Measurements from ENCODE around the gene RASA4B. TPM values are rescaled to one million over a fixed set of nuclear protein-coding genes. Genes with fewer than 3 reads are reported as not detected.
A peak's percentile ranks its signal among the peaks of the same experiment; 100 is the strongest.
"Not testable (repeated sequence)": the region's sequence is repeated elsewhere in the genome, so short reads cannot be mapped to it uniquely, and the experiment has no call there.

Gene RASA4B
- total RNA-seq, 2 donors from 2014 or later: 13.2 to 30.0 TPM

DNA sequence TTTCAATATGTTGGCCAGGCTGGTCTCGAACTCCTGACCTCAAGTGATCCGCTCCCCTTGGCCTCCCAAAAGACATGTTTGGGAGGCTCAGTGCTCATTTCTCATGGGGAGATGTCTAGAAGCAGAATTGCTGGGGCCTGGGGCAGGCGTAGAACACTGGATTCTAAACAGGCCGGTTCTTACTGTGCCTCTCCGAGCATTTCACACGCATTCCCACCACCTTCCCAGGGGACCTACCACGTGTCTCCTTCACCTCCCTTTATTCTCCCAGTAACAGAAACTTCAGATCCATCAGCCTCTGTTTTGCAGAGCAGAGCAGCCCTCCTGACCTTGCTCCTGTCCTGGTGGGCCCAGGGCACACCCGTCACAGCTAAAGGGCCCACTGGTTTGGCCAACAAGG, 9.6 kb upstream of the RASA4B start:
- H3K9ac ChIP-seq (ENCODE audit: low read depth in 2 of 2, low read length in 2 of 2); intact Hi-C loops (cut with DNase I); H3K36me3 ChIP-seq; DNase-seq; H3K4me3 ChIP-seq; H3K4me1 ChIP-seq; H3K27ac ChIP-seq; H3K27me3 ChIP-seq; H3K9me3 ChIP-seq: not testable (repeated sequence)

DNA sequence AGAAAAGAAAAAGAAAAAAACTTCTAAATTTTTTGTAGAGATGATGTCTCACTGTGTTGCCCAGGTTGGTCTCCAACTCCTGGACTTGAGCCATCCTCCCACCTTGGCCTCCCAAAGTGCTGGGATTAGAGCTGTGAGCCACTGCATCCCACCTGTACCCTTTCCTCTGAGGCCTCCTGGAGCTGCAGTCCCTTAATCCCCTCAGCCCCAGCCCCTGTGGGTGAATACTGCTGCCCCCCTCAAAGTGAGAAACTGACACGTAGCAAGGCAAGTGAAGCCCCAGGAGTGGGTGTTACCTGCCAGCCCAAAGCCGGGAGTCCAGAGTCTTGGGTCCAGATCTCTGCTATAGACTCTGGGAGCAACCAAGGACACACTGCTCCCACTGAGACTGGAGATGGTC, 7.2 kb upstream of the RASA4B start:
- H3K4me3 ChIP-seq; H3K27me3 ChIP-seq; H3K27ac ChIP-seq; DNase-seq; H3K9ac ChIP-seq (ENCODE audit: low read depth in 2 of 2, low read length in 2 of 2); H3K4me1 ChIP-seq; intact Hi-C loops (cut with DNase I); H3K36me3 ChIP-seq; H3K9me3 ChIP-seq: not testable (repeated sequence)

DNA sequence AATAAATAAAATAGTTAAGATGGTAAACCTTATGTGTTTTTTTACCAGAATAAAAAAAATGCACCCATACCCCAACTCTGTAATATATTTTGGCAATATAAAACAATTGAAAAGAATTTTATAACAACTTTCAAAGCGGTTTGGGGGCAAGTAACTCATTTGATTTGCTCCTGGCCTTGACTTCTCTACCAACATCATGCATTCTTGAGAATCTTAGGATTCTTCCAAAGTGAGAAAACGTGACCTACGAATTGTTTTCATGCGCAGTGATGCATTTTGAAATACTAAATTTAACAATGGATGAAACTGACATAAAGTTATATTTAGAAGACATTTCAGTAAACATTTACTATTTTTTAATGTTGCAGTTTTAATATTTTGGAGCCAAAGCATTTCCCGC, 3.2 kb upstream of the RASA4B start:
- H3K27ac ChIP-seq; H3K4me3 ChIP-seq; H3K9ac ChIP-seq (ENCODE audit: low read depth in 2 of 2, low read length in 2 of 2); H3K36me3 ChIP-seq; intact Hi-C loops (cut with DNase I); H3K9me3 ChIP-seq; H3K4me1 ChIP-seq; DNase-seq; H3K27me3 ChIP-seq: not testable (repeated sequence)

DNA sequence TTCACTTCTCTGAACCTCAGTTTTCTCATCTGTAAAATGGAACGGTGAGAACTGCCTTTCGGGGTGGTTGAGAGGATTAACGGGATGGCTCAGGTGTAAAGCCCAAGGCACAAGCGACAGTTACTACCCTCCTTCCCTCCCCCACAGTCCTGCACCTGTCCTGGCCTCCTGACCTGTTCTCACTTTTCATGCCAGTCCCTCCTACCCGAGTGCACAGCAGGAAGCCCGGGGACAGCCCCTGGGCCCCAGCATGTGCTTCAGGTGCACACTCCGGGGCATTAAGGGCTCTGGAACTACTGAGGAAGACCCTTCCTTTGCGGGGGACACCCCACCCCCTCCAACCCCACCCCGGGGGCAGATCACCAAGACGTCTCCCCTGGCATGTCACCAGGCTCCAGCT, 626 bp downstream of the RASA4B start:
- intact Hi-C loops (cut with DNase I); H3K27me3 ChIP-seq; H3K4me3 ChIP-seq; H3K9me3 ChIP-seq; H3K36me3 ChIP-seq; H3K4me1 ChIP-seq; DNase-seq; H3K27ac ChIP-seq; H3K9ac ChIP-seq (ENCODE audit: low read depth in 2 of 2, low read length in 2 of 2): not testable (repeated sequence)

DNA sequence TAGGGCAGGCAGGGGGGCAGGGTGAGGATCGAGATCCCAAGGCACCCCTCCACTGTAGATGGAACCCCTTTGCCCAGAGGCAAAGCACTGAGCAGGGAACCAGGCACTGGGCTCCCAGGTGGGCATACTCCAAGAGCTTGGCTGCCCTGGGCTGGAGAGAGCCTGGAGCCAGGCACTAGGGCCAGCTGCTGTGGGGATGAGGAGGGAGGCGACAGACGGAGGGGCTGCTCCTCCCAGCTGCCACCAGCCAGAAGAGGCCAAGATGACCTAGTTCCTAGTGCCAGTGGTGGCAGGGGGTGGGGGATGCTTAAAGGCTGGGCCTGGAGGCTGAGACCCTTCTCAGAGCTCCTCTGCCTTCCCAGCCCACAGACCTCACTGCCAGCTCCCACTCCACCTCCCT, 1.7 kb downstream of the RASA4B start:
- H3K4me1 ChIP-seq; intact Hi-C loops (cut with DNase I); H3K36me3 ChIP-seq; H3K9ac ChIP-seq (ENCODE audit: low read depth in 2 of 2, low read length in 2 of 2); DNase-seq; H3K27ac ChIP-seq; H3K4me3 ChIP-seq; H3K27me3 ChIP-seq; H3K9me3 ChIP-seq: not testable (repeated sequence)

DNA sequence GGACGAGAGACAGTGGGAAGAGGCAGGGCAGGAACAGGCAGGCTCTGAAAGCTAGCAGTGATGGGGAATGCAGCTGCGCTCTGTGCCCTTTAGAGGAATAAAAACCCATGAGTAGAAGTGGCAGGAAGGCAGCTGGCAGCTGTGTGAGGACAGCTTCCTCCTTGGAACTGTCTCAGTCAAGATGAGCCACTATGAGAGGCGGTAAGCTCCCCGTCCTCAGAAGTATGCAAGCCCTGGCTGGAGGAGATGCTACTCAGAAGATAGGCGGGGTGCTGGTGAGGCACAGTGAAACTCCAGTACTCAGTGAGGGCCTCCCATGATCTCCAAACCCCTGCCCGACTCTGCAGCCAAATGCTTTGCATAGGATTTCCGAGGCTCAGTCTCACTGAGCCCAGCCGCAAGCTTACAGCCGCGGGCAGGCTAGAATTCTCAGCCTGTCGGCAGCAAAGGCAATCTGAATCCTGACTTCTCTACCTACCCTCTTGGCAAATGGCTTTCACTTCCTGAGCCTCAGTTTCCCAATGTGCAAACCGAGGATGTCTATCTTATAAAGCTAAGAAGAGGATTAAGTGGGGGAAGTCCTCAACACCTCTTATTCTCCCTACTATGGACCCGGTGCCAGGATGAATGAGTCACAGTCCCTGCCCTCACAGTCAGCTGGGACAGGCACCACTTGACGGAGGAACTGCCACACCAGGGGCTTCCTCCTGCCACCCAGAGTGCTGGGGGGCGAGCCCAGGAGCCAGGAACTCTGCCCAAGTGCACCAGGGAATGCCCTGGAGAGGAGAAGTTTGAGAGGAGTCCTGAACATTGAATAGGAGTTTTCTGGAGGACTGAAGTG, 2.5 kb downstream of the RASA4B start:
- H3K27me3 ChIP-seq; H3K4me1 ChIP-seq; DNase-seq; H3K27ac ChIP-seq; H3K4me3 ChIP-seq; intact Hi-C loops (cut with DNase I); H3K9ac ChIP-seq (ENCODE audit: low read depth in 2 of 2, low read length in 2 of 2); H3K9me3 ChIP-seq; H3K36me3 ChIP-seq: not testable (repeated sequence)

DNA sequence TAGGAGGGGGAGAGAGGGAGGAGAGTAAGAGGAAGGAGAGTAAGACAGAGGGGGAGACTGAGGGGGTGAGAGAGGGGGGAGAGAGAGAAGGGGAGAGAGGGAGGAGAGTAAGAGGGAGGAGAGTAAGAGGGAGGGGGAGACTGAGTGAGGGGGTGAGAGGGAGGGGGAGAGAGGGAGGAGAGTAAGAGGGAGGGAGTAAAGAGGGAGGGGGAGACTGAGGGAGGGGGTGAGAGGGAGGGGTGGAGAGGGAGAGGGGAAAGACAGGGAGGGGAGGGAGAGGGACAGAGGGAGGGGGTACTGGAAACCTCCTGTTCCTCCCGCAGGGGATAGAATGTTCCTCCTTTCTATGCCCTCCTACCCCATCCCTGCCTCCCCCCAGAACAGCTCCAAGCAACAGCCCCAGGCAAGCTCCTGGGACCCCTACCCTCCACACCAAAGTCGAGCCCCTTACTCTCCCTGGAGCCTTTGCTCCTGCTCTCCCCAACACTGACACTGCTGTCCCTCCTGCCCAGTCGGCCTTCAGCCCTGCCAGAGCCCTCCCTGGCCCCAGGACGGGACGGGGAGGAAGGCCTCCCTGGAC, 4.8 kb downstream of the RASA4B start:
- H3K36me3 ChIP-seq; intact Hi-C loops (cut with DNase I); H3K9ac ChIP-seq (ENCODE audit: low read depth in 2 of 2, low read length in 2 of 2); H3K9me3 ChIP-seq; H3K4me1 ChIP-seq; H3K27me3 ChIP-seq; H3K4me3 ChIP-seq: not testable (repeated sequence)
- DNase-seq: peak; percentile 20
- H3K27ac ChIP-seq: peak overlapping the region; percentile 55

DNA sequence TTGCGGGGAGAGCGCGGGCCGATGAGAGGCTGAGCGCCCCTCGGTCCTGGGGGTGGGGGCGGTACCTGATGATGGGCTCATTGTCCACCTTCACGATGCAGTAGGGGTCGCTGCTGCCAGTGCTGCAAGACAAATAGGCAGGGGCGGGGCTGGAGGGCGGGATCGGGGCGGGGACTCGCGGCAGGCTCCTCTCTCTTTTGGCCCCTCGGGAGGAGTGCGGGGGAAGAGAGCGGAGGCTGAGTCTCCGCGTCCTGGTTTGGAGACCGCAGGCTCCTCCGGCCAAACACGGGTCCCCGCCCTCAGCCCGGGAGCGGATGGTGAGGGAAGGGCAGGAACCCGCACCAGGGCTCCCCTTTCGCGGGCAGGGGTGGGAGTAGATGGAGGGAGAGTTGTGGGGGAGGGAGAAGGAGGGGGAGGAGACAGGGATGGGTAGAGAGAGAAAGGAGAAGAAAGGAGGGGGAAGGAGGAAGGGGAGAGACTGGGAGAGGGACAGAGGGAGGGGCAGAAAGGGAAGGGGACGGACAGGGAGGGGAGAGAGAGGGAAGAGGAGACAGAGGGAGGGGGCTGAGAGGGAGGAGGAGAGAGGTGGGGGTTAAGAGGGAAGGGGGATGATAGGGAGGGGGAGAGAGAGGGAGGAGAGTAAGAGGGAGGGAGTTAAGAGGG, 5.6 kb downstream of the RASA4B start:
- H3K9me3 ChIP-seq; H3K9ac ChIP-seq (ENCODE audit: low read depth in 2 of 2, low read length in 2 of 2); H3K36me3 ChIP-seq; intact Hi-C loops (cut with DNase I); H3K27ac ChIP-seq; H3K4me1 ChIP-seq; H3K27me3 ChIP-seq; DNase-seq; H3K4me3 ChIP-seq: not testable (repeated sequence)

DNA sequence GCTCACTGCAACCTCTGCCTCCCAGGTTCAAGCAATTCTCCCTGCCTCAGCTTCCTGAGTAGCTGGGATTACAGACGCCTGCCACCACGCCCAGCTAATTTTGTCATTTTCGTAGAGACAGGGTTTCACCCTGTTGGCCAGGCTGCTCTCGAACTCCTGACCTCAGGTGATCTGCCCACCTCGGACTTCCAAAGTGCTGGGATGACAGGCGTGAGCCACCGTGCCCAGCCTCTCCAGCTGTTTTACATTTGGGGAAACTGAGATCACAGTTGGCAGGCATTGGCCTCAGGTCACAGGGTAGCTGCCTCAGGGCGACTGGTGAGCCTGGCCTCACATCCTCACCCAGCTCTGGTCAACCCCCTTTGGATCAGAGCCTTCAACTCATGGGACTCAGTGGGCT, 7.0 kb downstream of the RASA4B start:
- H3K9ac ChIP-seq (ENCODE audit: low read depth in 2 of 2, low read length in 2 of 2); intact Hi-C loops (cut with DNase I); H3K9me3 ChIP-seq; H3K4me3 ChIP-seq; H3K27ac ChIP-seq; H3K36me3 ChIP-seq; H3K4me1 ChIP-seq; DNase-seq; H3K27me3 ChIP-seq: not testable (repeated sequence)

DNA sequence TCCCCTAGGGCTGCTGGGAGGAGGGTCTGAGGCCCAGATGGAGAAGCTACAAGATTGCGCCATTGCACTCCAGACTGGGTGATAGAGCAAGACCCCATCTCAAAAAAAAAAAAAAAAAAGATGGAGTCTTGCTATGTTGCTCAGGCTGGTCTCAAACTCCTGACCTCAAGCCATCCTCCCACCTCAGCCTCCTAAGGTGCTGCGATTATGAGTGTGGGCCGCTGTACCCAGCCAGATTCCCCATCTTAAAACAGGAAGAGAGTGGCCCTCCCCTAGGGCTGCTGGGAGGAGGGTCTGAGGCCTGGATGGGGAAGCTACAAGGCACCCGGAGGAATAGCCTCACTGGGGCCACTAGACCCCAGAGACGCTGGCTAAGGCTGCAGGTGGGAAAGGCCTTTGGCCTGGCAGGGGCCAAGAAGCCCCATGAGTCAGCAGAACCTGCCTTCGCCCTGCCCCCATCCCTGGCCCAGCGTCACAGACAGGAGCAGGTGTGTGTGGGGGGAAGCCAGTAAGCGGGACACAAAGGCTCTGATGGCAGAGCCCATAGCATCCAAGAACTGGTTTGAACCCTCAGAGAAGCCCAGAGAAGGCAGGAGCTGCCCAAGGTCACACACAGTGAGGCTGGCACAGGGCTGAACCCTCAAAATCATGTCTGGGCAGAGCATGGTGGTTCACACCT, 10.0 kb downstream of the RASA4B start:
- H3K4me1 ChIP-seq; intact Hi-C loops (cut with DNase I); H3K9ac ChIP-seq (ENCODE audit: low read depth in 2 of 2, low read length in 2 of 2); H3K9me3 ChIP-seq; H3K36me3 ChIP-seq; DNase-seq; H3K27me3 ChIP-seq; H3K4me3 ChIP-seq; H3K27ac ChIP-seq: not testable (repeated sequence)

DNA sequence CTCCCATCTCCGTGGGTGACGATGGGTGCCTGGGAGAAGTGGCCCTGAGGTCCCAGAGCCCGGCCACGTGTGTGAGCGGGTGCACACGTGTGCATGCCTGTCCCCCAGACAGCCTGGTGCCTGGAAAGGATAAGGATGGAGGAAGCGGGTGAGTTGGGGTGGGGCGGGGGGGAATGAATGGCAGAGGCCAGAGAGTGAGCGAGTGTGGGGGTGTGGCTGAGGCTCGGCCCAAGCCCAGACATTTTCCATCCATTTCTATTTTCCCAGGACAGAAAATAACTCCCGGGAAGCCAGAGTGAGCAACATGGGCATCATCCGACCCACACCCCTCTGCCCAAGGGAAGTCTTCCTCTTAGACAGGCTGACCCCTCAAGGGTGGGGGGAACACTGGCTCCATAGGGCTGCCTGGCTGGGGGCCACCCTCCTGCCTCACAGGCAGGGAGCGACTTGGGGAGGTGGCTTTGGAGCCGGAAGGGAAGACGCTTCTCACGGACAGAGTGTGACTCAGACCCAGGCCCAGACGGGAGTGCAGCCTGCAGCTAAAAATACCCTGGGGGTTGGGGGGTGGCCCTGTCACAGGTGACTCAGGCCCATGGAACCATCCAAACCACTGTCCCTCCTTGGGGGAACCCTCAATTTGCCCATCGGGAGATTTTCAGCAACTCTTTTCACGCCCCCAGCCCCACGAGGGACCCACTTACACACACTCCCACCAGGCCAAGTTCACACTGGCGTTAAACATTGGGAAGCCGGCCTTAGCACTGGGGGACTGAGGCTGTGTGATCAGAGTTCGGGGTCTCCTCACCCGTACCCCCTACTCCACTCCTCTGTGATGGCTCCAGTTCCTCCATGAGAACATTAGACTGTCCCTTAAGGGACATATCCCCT, 12.0 kb downstream of the RASA4B start:
- H3K27ac ChIP-seq; H3K27me3 ChIP-seq; H3K36me3 ChIP-seq; H3K9me3 ChIP-seq; H3K9ac ChIP-seq (ENCODE audit: low read depth in 2 of 2, low read length in 2 of 2); DNase-seq; H3K4me3 ChIP-seq; intact Hi-C loops (cut with DNase I); H3K4me1 ChIP-seq: not testable (repeated sequence)

DNA sequence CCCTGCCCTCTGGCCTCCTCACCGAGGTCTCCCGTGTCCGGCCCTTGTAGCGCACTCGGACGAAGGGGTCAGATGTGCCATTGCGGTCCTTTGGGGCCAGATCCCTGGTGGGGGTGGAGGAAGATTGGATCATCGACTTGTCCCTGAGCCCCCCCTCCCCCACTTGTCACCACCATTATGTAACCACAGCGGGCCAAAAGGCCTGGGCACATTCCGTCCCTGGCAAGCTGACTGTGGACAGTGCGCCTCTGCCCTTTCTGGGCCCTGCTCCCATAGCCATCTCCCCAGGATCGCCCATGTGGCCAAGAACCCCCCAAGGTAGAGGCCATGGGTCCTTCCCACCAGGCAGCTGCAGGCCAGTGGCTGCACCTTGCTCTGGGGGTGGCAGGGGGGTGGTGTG, 14.4 kb downstream of the RASA4B start:
- H3K4me1 ChIP-seq; intact Hi-C loops (cut with DNase I); H3K4me3 ChIP-seq; H3K27ac ChIP-seq; DNase-seq; H3K27me3 ChIP-seq; H3K9me3 ChIP-seq; H3K36me3 ChIP-seq; H3K9ac ChIP-seq (ENCODE audit: low read depth in 2 of 2, low read length in 2 of 2): not testable (repeated sequence)
